ENCODE data around the gene LAGE3.
A peak's percentile ranks its signal among the peaks of the same experiment; 100 is the strongest.

The LAGE3 gene

DNA sequence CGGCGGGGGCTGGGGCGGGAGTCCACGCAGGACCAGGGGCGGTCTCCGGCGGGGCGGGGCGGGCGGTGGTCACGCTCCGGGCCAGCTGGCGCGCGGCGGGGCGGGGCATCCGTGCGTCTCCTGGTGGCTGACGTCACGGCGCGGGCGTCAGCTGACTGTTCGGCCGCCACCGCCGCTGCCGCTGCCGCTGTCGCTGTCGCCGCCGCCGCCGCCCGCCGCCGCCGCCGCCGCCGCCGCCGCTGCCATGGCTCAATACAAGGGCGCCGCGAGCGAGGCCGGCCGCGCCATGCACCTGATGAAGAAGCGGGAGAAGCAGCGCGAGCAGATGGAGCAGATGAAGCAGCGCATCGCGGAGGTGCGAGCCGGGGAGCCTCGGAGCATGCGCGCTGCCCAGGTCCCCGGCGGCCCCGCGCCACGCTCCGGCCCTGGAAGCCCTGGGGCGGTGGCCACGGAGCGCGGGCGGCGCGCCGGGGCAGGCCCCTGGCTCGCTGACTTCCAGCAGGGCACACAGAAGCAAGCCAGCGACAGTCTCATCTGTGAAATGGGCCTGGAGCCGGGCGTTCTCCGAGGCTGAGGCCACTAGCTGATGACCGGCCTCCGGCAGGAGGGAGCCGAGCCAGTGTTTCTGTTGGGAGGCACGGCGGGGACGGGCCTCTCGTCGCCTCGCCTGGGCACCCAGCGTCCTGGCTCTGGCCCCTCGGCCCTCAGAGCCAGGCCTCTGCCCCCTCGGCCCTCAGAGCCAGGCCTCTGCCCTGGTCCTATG lies 34.9 kb downstream of the LAGE3 start, which contains the start of gene FAM50A:
TSS of gene FAM50A (plus strand) at position 150 of the 763 bp plus-strand sequence. CDS start at position 245, 95 bp downstream.
- TF ChIP-seq ZNF274 (IDR thresholded peaks at IDR 0.05; ENCODE audit: low read depth, low read length) = no peak
- peak within 1 kb of the TSS; percentile 80; the same call in 1 of the 2 replicates for H3K4me3 ChIP-seq (ENCODE audit: low read length)

DNA sequence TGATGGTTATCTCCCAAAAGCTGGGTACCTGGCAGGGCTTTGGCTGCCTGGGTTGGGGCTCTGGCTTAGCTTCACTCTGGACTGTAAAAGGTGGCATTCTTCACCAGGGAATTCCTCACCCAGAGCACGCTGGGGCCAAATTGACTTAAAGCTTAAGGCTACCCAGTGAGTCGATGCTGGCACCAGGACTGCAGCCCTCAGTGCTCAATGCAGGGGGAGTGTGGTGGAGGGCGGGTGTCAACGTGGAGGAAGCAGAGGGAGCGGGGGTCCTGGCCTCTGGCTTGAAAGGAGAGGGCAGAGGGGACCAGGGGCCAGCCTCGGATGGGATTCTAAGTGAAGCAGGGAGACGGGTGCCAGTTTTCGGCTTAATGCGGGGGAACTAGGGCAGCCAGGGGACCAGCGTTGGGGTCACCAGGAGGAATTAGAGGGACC lies 35.6 kb downstream of the LAGE3 start:
- TF ChIP-seq ZNF274 (IDR thresholded peaks at IDR 0.05; ENCODE audit: low read depth, low read length) = no peak
- peak overlapping the region; percentile 22; the same call in 1 of the 2 replicates for H3K4me3 ChIP-seq (ENCODE audit: low read length)

DNA sequence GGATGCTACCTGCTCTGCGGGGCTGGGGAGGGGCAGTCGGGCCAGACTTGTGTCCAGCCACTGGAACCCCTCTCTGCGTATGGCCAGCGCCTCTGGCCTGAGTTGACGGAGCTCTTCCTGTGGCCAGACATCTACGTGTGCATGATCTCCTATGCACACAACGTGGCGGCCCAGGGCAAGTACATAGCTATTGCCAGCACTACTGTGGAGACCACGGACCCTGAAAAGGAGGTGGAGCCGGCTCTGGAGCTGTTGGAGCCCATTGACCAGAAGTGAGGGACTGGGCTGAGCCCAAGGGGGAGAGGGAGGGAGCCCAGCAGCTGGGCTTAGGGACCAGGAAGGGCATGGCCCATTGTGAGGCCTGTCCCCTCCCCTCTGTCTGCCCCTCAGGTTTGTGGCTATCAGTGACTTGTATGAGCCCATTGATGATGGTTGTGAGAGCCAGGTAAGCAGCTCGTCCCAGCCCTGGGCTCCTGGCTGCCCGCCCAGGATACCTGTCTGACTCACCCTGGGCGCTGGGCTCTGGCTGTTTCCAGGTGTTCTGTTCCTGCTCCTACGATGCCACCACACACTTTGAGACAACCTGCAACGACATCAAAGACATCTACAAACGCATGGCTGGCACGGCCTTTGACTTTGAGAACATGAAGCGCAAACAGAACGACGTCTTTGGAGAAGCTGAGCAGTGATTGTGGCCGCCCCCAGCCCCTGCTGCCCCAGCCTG lies 36.9 kb downstream of the LAGE3 start:
- H3K4me3 ChIP-seq (ENCODE audit: low read length) = no peak overlapping the region
- no peak for TF ChIP-seq ZNF274 (IDR thresholded peaks at IDR 0.05; ENCODE audit: low read depth, low read length)

DNA sequence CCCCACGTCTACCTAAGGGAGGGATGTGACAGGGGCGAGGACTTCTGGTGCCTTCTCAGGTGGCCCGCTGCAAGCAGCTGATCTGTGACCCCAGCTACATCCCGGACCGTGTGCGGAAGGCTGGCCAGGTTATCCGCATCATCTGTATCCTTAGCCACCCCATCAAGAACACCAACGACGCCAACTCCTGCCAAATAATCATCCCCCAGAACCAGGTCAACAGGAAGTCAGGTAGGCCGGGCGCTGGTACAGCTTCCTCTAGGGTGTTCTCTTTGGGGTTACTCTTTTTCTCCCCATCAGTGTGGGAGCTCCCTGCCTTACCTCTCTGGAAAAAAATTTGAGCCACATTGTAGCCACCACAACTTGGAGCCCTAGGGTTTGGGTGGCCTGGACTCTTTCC lies 37.5 kb downstream of the LAGE3 start:
- TF ChIP-seq ZNF274 (IDR thresholded peaks at IDR 0.05; ENCODE audit: low read depth, low read length) = no peak
- H3K4me3 ChIP-seq (ENCODE audit: low read length) = no peak overlapping the region

DNA sequence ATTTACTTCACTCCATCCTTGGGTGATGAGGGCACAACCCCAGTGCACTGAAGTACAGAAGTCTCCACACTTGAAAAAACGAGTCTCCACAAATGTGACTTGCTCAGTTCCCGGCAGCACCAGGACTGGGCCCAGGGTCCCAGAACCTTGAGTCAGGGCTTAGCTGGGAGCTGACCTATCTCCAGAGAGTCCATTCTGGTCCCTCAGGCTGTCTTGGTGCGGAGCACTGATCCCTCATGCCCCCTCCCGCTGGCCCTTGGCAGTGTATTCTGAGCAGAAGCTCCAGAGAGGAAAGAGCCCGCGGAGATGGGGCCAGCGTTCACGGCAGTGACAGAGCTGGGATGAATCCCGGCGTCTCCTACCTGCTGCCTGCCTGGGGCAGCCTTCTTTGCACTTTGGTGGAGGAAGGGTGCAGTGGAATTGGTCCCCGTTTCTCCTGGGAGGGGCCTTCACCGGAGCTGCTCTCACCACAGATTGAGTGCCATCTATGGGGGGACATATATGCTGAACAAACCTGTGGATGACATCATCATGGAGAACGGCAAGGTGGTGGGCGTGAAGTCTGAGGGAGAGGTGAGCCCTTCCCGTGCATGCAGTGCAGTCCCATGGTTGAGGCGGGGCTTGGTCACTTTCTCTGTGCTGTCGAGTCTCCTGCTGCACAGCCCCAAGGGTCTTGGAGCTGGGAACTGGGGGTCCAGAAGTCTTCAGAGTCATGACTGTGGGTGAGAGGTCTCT lies 38.3 kb downstream of the LAGE3 start:
- H3K4me3 ChIP-seq (ENCODE audit: low read length) = no peak overlapping the region
- no peak for TF ChIP-seq ZNF274 (IDR thresholded peaks at IDR 0.05; ENCODE audit: low read depth, low read length)

DNA sequence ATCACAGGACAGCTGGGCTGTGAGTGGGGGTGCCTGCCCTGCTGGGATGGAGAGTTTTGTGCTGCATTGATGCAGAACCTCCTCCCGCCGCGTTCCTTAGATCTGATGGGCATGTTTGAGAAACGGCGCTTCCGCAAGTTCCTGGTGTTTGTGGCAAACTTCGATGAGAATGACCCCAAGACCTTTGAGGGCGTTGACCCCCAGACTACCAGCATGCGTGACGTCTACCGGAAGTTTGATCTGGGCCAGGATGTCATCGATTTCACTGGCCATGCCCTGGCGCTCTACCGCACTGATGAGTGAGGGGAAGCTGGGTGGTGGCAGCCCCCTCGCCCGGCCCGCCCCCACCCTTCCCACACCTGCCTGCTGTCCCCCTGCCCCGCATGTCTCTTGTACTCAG lies 39.2 kb downstream of the LAGE3 start:
- no peak for TF ChIP-seq ZNF274 (IDR thresholded peaks at IDR 0.05; ENCODE audit: low read depth, low read length)
- no peak overlapping the region for H3K4me3 ChIP-seq (ENCODE audit: low read length)

DNA sequence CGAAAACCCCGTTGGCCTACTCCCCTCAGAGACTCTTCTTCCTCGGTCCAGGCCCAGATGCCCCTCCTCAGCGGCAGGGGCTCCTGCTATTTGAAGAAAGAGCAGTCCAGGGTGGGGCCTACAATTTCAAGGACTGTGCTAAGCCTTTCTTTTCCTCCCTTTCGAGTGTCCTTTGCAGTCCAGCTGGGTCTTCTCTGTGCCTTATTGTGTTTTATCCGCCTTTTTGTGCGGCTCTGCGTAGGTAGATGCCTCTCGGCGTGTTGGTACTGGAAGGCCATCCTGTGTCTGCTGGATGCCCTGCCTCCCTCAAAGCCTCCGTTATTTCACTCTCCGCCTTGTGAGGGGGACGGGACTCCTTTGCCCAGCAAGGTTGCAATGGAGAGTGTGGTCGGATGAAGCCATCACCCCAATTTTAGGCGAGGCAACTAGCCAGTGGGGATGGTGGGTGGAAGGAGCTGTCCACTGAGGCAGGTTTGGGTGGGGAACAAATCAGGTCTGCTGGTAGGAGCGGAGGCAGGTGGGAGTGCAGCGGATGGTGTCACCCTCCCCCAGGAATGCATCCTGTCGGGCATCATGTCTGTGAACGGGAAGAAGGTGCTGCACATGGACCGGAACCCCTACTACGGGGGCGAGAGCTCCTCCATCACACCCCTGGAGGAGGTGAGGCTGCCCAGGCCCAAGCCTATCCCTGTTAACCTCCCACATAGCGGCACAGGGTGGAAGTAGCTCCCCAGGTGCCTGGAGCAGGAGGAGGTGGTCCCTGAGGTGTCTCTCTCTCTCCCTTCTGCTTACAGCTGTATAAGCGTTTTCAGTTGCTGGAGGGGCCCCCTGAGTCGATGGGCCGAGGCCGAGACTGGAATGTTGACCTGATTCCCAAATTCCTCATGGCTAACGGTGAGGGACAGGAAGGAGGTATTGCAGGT lies 40.8 kb downstream of the LAGE3 start:
- TF ChIP-seq ZNF274 (IDR thresholded peaks at IDR 0.05; ENCODE audit: low read depth, low read length) = no peak
- peak overlapping the region; percentile 79 for H3K4me3 ChIP-seq (ENCODE audit: low read length)

DNA sequence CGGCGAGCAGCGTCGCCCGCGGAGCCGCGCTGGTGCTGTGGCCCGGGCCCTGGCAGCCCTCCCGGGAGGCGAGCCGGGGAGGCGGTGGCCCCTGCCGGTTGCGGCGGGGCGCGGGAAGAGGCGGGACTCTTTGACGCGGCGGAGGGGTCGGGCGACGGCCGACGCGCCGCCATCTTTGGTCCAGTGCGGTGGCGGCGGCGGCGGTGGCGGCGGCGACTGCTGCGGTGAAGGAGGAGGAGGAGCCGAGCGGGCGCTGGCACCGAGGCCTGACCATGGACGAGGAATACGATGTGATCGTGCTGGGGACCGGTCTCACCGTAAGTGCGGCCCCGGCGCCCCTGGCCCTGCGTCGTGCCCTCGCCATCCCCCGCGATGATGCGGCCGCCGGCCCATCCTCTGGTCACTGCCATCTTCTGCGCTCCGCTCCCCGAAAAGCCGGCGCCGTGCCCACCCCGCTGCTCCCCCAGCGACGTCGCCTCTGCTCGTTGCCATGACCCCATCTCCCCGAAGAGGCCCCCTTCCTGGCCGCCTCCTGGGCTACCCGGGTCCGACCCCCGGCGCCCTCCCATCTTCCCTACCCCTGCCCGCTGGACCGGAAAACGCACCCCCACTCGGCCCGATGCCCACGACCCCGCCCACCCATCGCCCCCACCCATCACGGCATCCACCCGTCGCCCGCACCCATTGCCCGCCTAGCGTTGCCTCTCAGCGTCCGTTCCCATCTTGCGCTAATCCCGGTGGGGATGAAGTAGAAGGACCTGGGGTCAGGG lies 41.9 kb downstream of the LAGE3 start, which contains the start of gene GDI1:
TSS of gene GDI1 (plus strand) at position 172 of the 770 bp plus-strand sequence. CDS start at position 273, 101 bp downstream.
- H3K4me3 ChIP-seq (ENCODE audit: low read length) = peak within 1 kb of the TSS; percentile 79
- no peak for TF ChIP-seq ZNF274 (IDR thresholded peaks at IDR 0.05; ENCODE audit: low read depth, low read length)

DNA sequence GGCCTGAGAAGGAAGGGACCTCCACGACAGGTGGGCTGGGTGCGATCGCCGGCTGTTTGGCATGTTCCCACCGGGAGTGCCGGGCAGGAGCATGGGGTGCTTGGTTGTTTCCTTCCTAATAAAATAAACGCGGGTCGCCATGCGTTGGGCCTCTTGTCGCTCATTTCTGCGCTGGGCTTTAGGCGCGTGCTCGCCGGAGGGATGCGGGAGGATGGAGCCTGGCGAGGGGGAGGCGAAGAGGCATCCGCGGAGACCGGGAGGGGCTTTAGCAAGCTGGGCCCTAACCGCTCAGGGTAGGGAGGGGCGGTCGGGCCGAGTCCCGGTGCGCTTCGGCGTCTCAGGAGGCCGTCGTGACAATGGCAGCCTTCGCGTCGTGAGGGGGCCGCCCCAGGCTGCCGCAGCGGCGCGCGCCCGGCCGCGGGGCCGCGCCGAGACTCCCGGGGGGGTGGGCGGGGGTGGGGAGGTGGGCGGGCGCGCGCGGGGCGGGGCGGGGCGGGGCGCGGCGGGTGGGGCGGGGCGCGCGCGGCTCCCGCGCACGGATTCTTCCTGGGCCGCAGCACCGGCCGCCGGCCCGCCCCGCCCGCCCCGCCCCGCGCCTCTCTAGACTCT lies 42.6 kb downstream of the LAGE3 start:
- H3K4me3 ChIP-seq (ENCODE audit: low read length) = peak overlapping the region; percentile 79; the same call in 1 of the 2 replicates
- TF ChIP-seq ZNF274 (IDR thresholded peaks at IDR 0.05; ENCODE audit: low read depth, low read length) = no peak

DNA sequence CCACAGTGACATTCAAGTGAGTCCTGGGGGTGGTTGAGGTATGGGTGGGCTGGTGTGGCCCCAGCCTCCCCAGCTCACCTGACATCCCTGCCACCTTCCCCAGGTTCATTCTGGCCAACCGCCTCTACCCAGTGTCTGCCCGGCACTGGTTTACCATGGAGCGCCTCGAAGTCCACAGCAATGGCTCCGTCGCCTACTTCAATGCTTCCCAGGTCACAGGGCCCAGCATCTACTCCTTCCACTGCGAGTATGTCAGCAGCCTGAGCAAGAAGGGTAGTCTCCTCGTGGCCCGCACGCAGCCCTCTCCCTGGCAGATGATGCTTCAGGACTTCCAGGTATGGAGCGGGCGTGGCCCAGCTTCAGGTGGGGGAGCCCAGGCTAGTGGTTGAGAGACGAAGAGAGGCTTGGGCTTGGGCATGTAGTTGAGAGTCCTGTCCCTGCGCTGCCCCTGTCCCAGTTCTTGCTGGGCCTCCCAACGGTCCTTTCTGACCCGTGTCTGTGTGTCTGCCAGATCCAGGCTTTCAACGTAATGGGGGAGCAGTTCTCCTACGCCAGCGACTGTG lies 43.8 kb downstream of the LAGE3 start:
- TF ChIP-seq ZNF274 (IDR thresholded peaks at IDR 0.05; ENCODE audit: low read depth, low read length) = no peak
- no peak overlapping the region for H3K4me3 ChIP-seq (ENCODE audit: low read length)

DNA sequence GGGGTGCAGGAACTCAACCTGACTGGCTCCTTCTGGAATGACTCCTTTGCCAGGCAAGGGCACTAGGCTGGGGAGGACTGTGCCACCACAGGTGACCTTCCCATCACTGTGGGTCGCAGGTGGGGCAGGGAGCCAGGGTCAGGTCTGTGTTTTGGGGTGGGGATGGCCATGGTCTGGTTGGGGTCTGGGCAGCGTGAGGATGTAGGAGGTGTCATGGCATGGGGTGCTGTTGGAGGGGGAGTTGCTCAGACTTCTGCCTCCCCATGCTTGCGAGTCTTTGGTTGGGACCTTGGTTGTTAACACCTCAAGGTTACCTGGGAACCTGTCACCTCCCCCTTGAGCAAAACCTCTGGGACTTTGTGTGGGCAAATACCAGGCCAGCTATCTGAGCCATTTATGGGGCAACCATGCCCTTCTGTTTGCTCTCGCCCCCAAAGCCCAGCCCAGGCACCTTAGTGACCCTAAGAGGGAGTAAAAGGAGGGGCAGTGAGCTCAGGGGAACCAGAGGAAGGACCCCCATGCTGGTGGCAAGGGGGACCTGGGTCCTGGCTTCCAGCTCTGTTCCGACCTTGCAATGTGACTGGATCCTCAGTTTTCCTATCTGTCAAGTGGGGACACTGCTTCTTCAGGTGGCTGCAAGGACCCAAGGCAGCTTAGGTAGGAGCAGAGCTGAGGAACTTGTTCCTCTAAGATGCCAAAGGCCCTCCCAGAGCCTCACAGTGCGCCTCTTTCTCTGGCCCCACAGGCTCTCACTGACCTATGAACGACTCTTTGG lies 44.5 kb downstream of the LAGE3 start:
- no peak overlapping the region for H3K4me3 ChIP-seq (ENCODE audit: low read length)
- no peak for TF ChIP-seq ZNF274 (IDR thresholded peaks at IDR 0.05; ENCODE audit: low read depth, low read length)
